Activated CD8-positive, alpha-beta memory T cell treated with anti-CD3 and anti-CD28 coated beads for 24 hours (primary cell): ENCODE measurements around the gene TMPRSS13.
A peak's percentile ranks its signal among the peaks of the same experiment; 100 is the strongest.

Experiments
- DNase-seq: peaks from one replicate; pipeline ENCODE4 v3.0.0-alpha.2; 2020

The TMPRSS13 gene

DNA sequence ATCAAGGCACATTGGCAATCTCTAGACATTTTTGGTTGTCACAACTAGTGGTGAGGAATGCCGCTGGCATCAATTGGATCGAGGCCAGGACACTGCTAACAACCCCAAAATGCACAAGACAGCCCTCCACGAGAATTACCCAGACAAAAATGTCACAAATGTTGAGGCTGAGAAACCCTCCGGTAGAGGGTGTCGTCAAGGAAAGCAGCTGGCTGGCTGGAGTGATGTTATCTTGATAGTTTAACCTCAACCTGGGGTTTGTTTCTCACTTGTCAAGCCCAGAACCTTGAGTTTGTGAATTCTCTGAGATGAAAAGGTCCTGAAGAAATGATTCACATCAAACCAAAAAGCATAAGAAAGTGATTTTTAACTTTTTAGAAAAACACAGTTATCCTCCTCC lies 21.1 kb upstream of the TMPRSS13 start:
- DNase-seq, result peak; percentile 77

DNA sequence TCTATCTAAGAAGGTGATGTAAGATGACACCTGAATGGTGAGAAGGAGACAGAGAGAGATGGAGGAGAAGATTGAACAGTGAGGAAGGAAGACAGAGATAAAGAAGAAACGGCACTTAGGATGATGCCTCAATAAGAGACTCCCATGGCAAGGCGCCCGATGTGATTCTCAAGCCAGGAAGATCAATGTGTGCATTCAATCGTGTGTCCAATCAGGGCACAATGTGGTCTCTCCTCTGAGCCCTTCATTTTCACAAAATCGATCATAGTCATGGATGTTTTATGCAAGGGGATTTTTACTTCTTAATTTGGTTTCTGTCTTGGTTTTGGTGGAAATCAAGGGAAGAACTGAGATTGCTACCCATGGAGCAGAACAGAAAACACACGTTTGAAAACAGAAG lies 19.9 kb upstream of the TMPRSS13 start:
- DNase-seq, result peak; percentile 47

DNA sequence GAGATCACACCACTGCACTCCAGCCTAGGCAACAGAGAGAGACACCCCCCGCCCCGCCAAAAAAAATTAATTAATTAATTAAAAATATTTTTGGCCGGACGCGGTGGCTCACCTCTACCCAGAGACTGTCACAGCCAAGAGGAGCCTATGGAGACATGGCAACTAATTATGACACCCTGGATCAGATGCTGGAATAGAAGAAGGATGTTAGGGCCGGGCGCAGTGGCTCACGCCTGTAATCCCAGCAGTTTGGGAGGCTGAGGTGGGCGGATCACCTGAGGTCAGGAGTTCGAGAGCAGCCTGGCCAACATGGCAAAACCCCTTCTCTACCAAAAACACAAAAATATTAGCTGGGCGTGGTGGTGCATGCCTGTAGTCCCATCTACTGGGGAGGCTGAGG lies 19.3 kb upstream of the TMPRSS13 start:
- DNase-seq, result peak; percentile 47

- peak; percentile 53 for DNase-seq
These were observed 18.5 kb upstream of the TMPRSS13 start for GRCh38 chr11:117947751-117948150.

DNA sequence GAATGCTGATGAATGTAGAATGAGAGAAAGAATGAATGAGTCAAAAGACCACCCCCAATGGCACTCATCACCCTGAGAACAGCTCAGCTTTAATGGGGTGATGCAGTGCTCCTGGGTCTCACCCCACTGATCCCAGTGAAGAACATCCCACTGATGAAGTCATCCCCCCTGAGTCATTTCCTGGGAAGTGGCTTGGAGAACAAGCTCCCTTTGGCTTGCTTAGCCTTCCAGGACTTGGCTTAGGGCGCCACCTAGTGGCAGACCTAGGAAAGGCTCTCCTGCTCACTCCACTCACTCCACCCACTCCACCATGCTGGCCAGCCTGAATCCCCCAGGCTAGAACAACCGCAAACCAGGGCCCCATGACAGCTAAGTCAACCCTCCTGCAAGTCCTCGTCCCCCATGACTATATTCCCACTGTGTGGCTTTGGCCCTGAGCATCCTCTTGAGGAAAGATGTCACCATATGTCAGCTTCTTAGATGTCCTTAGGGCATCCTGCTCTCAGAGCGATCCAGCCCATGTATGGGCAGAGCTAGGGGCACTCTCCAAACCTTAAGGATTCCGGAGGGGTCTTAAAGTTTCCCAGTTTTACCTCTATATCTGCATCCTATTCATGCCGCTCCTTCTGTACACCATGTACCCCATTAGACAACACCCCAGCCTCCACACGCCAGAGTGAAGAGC lies 17.8 kb upstream of the TMPRSS13 start:
- peak; percentile 96 for DNase-seq

- DNase-seq, result peak; percentile 56
These were observed 17.1 kb upstream of the TMPRSS13 start for GRCh38 chr11:117946156-117946841.

DNA sequence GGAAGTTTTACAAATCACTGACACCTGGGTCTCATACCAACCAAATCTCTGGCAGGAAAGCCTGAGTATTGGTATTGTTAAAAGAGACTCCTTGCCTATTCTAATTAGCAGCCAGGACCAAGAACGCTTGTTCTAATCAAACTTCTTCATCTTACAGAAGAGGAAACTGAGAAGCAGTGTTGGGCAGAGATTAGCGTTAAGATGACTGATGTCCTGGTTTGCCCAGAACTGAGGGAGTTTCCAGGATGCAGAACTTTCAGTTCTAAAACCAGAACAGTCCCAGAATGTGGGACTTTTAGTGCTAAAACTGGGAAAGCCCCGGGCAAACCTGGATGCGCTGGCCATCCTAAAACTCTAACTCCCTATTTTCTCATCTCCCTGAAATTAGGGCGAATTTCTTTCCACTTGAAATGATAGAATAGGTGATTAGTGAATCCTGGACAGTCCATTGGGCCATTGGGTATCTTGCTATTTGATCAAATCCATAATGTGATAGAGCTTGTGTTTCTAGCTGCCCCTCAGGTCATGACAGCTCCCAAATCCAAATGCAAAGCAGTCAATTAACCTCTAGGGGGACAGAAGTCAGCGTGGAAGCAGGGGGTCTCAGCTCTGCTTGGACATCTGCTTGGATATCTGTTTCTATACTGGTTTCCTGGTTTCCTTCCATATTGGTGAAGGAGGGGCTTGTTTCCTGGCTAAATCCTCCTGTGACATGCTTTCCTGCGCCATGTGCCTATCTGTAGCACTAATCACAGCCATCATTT lies 16.0 kb upstream of the TMPRSS13 start:
- DNase-seq, result peak; percentile 47

- peak; percentile 48 for DNase-seq
These were observed 15.4 kb upstream of the TMPRSS13 start for GRCh38 chr11:117944554-117944953.

- DNase-seq, result peak; percentile 24
These were observed 12.9 kb upstream of the TMPRSS13 start for GRCh38 chr11:117941976-117942654.

DNA sequence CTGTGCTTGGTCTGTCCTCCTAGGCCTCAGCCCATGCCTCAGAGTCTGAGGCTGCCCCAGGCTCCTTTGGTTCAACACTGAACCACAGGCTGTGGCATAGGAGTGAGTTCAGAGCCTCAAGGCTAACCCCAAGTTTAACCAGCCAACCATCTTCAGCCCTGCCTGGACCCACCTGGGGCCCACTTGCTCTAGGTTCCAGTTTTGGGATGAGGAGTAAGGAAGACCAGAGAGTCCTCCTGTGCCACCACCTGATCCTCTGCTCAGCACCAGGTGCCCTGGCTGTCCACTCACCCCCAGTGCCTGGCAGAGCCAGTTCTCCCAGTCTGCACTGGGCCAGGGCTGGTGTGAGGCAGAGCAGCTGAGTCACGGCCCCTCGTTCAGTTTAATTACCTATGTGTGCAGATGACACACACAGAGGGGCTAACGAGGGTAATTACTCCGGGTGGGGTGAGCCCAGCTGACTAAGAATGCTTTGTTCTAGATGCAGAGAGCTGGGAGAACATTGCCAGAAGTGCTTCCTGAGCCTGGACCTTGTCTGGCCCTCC lies 12.0 kb upstream of the TMPRSS13 start:
- DNase-seq, result peak; percentile 53

DNA sequence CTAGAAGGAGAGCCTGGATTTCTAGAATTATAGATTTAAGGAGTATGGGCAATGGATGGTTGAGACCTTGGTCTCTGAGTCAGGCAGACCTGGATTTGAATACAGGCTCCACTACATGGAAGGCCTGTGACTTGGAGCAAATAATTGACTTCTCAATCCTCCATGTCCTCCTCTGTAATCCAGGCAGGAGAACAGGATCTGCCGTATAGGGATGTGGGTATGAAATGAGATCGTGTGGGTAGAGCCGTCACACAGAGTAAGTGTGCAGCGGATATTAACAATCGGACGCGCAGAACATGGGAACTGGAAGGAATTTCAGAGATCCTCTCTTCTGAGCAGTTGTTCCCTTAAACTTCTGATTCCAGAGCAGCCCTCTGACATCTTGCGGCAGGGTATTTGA lies 11.5 kb upstream of the TMPRSS13 start:
- DNase-seq, result no peak

DNA sequence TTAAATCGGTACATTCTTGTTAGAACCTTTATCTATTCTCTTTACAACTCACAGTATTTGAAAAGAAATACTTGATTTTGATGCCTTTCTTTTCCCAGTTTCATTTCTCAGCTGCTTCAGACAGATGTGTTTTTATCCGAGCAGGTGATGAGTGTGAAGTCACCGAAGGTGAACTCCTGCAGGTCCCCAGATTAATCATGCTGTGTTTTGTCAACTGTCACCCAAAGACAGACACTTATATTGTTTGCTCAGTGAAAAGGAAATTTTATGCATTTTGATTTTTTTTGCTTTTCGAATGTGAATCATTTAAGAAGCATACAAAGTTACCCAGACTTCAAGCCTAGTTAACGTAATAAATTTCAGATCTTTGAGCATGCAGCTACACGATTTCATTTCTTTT lies 7.8 kb upstream of the TMPRSS13 start:
- DNase-seq, result no peak

- peak; percentile 61 for DNase-seq
These were observed 5.5 kb upstream of the TMPRSS13 start for GRCh38 chr11:117934526-117935307.

DNA sequence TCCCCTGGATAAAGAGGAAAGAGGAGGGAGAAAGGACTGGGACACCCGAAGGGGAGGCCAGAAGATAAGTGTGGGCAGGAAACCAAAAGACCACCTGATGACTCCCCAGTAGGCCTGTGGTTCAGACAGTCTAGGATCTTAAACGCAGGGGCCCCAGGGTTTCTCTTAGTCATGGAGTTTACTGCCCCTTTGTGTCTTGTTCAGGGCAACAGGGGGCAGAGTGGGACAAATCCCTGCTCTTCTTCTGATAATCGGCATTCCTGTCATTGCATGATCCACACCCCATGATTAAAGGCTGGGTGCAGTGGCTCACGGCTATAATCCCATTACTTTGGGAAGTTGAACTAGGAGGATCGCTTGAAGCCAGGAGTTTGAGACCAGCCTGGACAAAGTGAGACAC lies 4.7 kb upstream of the TMPRSS13 start:
- no peak for DNase-seq

DNA sequence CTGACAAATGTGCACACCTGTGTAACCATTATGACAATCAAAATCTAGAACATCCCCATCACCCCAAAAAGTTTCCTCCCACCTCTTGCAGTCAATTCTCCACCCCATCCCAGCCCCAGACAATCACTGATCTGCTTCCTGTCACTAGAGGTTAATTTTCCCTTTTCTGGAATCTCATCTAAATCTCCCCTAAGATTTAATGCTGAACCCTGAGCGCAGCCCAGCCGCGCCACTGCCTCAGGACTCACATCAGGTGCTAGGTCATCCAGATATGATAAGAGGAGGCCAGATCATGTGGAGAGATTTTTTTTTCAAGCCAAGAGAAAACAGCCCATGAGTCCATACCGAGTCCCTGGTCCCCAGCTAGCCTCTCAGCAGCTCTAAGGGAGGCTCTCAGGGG lies 4.3 kb upstream of the TMPRSS13 start:
- DNase-seq, result peak; percentile 56

DNA sequence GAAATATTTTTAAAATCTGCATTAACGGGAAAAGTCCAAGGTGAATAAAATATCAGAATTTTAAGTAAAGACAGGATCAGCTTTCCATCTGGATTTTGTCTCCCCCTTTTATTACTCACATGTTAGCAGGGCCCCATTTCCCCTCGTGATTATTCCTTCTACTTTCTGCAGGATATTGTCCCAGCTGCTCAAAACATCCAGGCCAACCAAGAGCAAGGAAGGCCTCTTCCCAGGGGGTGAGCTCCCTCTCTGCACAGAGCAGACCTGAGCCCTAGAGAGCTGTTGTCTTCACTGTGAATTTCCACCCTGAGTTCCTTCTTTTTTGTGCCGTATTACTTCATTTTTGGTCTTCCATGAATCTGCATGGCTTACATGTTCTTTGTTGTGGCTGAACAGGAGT lies 3.7 kb upstream of the TMPRSS13 start:
- DNase-seq, result no peak

DNA sequence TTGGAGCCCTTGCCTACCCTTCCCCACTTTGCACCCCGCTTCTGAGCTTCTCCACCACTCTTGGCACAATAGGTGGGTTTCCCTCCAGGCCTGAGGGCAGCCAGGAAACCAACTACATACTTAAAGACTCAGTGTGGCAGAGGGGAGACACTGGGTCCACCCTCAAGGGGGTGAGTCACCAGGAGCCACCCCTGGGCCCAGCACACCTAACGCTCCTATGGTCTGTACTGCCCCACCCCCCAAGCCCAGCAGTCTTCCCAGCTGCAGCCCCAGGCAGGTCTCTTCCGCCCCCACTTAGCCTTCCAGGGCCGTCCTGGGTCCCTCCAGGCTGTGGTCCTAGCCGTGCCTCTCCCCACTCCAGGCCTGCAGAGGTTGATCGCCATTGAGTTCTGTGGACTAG lies 3.2 kb upstream of the TMPRSS13 start:
- DNase-seq, result no peak

- peak; percentile 79 for DNase-seq
These were observed 2.8 kb upstream of the TMPRSS13 start for GRCh38 chr11:117931971-117932370.

DNA sequence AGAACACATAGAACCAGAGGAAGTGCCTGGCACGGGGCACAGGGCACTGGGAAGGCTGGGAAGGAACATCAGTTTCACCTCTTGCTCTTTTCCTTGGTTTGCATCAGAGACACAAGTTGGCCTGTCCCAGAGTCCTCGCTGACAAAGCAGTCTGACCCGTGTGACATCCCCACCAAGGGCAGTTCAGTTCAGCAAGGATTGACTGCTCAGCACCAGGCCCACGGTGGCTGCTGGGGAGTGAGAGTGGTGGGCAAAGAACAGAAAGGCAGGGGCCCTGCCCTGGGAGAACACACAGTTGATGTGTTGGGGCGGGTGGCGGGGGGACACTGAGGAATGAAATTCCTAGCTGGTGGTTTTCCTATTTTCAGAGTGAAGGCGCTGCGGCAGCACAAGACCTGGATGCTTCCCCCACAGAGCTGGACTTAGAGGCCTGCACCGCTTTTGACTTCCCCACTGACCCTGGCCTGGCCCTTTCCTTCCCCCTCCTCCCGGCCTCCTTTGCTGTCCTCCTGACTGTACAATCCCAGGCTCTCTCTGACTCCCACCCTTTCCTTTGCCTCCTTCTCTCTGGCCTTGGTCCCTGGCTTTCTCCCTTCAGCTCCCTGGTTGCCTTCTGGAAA lies 2.2 kb upstream of the TMPRSS13 start:
- no peak for DNase-seq

DNA sequence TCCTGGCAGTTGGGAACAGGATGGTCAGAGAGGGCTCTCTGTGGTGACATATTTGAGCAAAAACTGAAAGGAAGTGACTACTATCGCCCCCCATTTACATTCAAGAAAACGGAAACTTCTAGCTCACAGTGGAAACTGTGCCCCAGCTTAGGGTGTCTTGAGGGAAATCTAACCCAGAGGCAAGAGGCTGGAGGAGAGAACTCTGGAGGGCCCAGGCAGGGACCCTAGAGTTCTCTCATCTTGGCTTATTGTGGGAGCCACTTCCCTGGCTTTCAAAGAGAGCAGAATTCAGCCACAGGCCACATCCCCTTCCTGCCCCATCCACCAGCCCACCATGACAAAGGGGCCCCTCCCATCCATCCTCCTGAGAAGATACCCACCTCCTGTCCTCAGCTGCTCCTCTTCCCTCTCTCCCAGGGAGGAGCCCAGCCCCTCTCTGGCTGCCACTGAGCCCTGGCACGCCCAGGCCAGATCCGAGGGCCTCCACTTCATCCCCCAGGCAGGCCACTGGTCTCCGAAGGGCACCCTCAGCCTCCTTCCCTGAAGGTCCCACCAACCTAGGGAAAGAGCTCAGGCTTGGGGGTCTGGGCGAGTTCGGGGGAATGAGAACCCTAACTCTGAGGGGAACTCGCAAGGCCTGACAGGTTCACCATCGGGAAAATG lies 1.6 kb upstream of the TMPRSS13 start:
- DNase-seq, result no peak

- DNase-seq, result no peak
These were observed 841 bp upstream of the TMPRSS13 start for GRCh38 chr11:117929916-117930570.
